ENCODE results near the gene MZF1. TPM values are rescaled to one million over a fixed set of nuclear protein-coding genes. Genes with fewer than 3 reads are reported as not detected.

Gene MZF1
- total and polyA plus RNA-seq, 10 of the 15 experiments (the other 5 are each of a cell fraction or from before 2014, with no cell fraction given): 0.38 to 14.7 (median 7.2) TPM

- Histone ChIP-seq H3K4me3 (peak overlapping the region; percentile 89), H3K27ac (ENCODE audit: control insufficient read depth, insufficient read depth) (peak overlapping the region; percentile 88), H3K9me3 (replicated peaks; ENCODE audit: control insufficient read depth, insufficient read depth, low read length) (no peaks in the 10 kb centered on the region), H4K20me1 (ENCODE audit: control insufficient read depth, insufficient read depth) (no peaks in the 10 kb centered on the region), H3K4me2 (ENCODE audit: control insufficient read depth, insufficient read depth) (peak overlapping the region; percentile 61), H3K79me2 (ENCODE audit: control insufficient read depth, insufficient read depth, low read length) (peaks cover 30% of the 10 kb centered on the region), H3K9ac (ENCODE audit: control insufficient read depth, insufficient read depth, low read length) (peak overlapping the region; percentile 90), H3K4me1 (ENCODE audit: control insufficient read depth, insufficient read depth, low read length) (peaks cover 19% of the 10 kb centered on the region), H2AFZ (ENCODE audit: control insufficient read depth, low read depth, low read length) (peak overlapping the region; percentile 95), H3K27me3 (replicated peaks in 1 of 2; ENCODE audit: control insufficient read depth in 2 of 2, insufficient read depth in 2 of 2, low read length in 1 of 2) (no peaks in the 10 kb centered on the region), H3K36me3 (ENCODE audit: control insufficient read depth in 2 of 2, insufficient read depth in 2 of 2, low read length in 1 of 2) (peaks cover 0 to 8% of the 10 kb centered on the region in 2 experiments; a peak in 3 of 4 replicates)
- FAIRE-seq (no peak), ATAC-seq (no peak), DNase-seq (ENCODE audit: low read depth, low spot score) (no peak)
- ChIA-PET RAD21 (ENCODE audit: unreplicated experiment) (interaction anchor here (0.9 to 4.0 kb wide), 15 partner anchors 18 to 337 kb away, joined by 3 to 50 read pairs (median 5); partner anchors contain the start of genes CHMP2A, TRIM28, ZNF274 and ZNF584), POLR2A (interaction anchor here (0.7 to 3.0 kb wide), 10 partner anchors 24 to 518 kb away, joined by 3 to 24 read pairs (median 12); partner anchors contain the start of genes CHMP2A, TRIM28, UBE2M and ZNF606), CTCF (interaction anchor here (1.0 to 4.2 kb wide), 25 partner anchors 9 to 774 kb away, joined by 3 to 67 read pairs (median 5); partner anchors contain the start of genes CHMP2A, SLC27A5, TRIM28 and ZNF497), SMC1A (ENCODE audit: uncharacterized antibody, unreplicated experiment) (interaction anchor here (0.8 to 3.6 kb wide), 17 partner anchors 12 to 291 kb away, joined by 3 to 43 read pairs (median 4); partner anchors contain the start of genes CHMP2A, MZF1, TRIM28 and UBE2M)
- intact Hi-C loops (cut with micrococcal nuclease; ENCODE audit: unreplicated experiment) (no loop called here), in situ Hi-C loops (cut with MboI) (no loop called here)
- TSS peak; percentile 90 for BruUV-seq (replicated peaks)
- 3% methylated on average over 7 of the region's 7 CpGs for WGBS (ENCODE audit: insufficient coverage, insufficient replicate concordance, low lambda C conversion rate, missing lambda C conversion rate)
- TF ChIP-seq MXI1 (IDR thresholded peaks at IDR 0.05; ENCODE audit: low read depth, low read length) (no peak), POU2F2 (IDR thresholded peaks at IDR 0.05; ENCODE audit: borderline replicate concordance, low read depth, low read length) (no peak), SIX5 (IDR thresholded peaks at IDR 0.05; ENCODE audit: low read depth, low read length, severe bottlenecking) (no peak), ZNF217 (IDR thresholded peaks at IDR 0.05) (no peak), TCF7 (IDR thresholded peaks at IDR 0.05; ENCODE audit: borderline replicate concordance) (no peak), CHD2 (IDR thresholded peaks at IDR 0.05; ENCODE audit: borderline replicate concordance, low read depth, low read length) (no peak), ZNF274 (IDR thresholded peaks at IDR 0.05; ENCODE audit: insufficient read depth, insufficient read length) (no peak)
Measured at GRCh38 chr19:58520257-58520599, 52.9 kb downstream of the MZF1 start.
